Esophagus muscularis mucosa (tissue), 4 donors: ENCODE results near the gene TMEM263. TPM values are rescaled to one million over a fixed set of nuclear protein-coding genes. Genes with fewer than 3 reads are reported as not detected.
"Not testable (repeated sequence)": the region's sequence is repeated elsewhere in the genome, so short reads cannot be mapped to it uniquely, and the experiment has no call there.

Experiments
- DNase-seq: peaks from one replicate; pipeline ENCODE4 v3.0.0-alpha.2; 2017; ENCODE audit errors: extremely low spot score
- H3K27ac ChIP-seq, 4 donors: fragments of 200-600 bp; sonication (generic); replicated peaks in 1 of 4; 1 replicate in 3 of 4; 2 replicates in 1 of 4; pipeline ENCODE4 v1.5.1; 2016 to 2019; ENCODE audit warnings: mild to moderate bottlenecking in 1 of 4
- H3K27me3 ChIP-seq, 4 donors: fragments of 200-600 bp; sonication (generic); one replicate each; pipeline versions ENCODE4 v1.5.1 to v1.6.0; 2016 to 2019
- H3K36me3 ChIP-seq, 4 donors: fragments of 200-600 bp; sonication (generic); one replicate each; pipeline ENCODE4 v1.5.1; 2016 to 2019
- H3K4me1 ChIP-seq, 4 donors: fragments of 200-600 bp; sonication (generic); one replicate each; pipeline ENCODE4 v1.5.1; 2016 to 2019
- H3K4me3 ChIP-seq, 4 donors: fragments of 200-600 bp; sonication (generic); 1 replicate in 2 of 4; 2 replicates in 2 of 4; pipeline ENCODE4 v1.5.1; 2016 to 2019; ENCODE audit warnings: mild to moderate bottlenecking in 4 of 4, moderate library complexity in 1 of 4
- H3K9me3 ChIP-seq, 4 donors: fragments of 200-600 bp; sonication (generic); 1 replicate in 3 of 4; 2 replicates in 1 of 4; pipeline ENCODE4 v1.5.1; 2016 to 2019
- EP300 ChIP-seq: sonication (generic); formaldehyde crosslinking; IDR thresholded peaks from one replicate; pipeline ENCODE4 v1.6.1; 2017; ENCODE audit warnings: antibody characterized with exemption
- POLR2A ChIP-seq: fragments of 450-650 bp; IDR thresholded peaks from one replicate; pipeline ENCODE4 v1.6.1; 2017; ENCODE audit warnings: antibody characterized with exemption, moderate library complexity, mild to moderate bottlenecking, low read depth
- POLR2AphosphoS5 ChIP-seq, 2 donors: sonication (generic); formaldehyde crosslinking; IDR thresholded peaks; one replicate each; pipeline ENCODE4 v1.6.1; 2017; ENCODE audit warnings: antibody characterized with exemption in 2 of 2
- WGBS: methylation state at CpG from one replicate; pipeline ENCODE4 v1.1.5; 2018; 5-methylcytosine and 5-hydroxymethylcytosine counted together
- intact Hi-C: fragments of 100-400 bp; cut with DNase I; formaldehyde crosslinking; loops from one replicate; pipeline ENCODE4 v1.15.1; 2023
- total RNA-seq, 4 donors: library from RNA; depleted of rRNA; stranded (reverse); fragments of >200 nt; gene quantifications; one replicate each; pipeline versions ENCODE4 v1.1.0 to v1.2.1, GENCODE V29; 2016
- TF ChIP-seq, protein P1 (sequence below), 3 experiments: fragments of 200-600 bp in 2 of 3; fragments of 450-650 bp in 1 of 3; sonication (generic) in 2 of 3; IDR thresholded peaks; one replicate each; pipeline ENCODE4 v1.5.1; 2017 to 2019; ENCODE audit warnings: antibody characterized with exemption in 3 of 3, mild to moderate bottlenecking in 2 of 3, moderate library complexity in 1 of 3

Gene TMEM263
- total RNA-seq, 4 donors from 2014 or later: 31.1 to 39.9 (median 34.5) TPM

DNA sequence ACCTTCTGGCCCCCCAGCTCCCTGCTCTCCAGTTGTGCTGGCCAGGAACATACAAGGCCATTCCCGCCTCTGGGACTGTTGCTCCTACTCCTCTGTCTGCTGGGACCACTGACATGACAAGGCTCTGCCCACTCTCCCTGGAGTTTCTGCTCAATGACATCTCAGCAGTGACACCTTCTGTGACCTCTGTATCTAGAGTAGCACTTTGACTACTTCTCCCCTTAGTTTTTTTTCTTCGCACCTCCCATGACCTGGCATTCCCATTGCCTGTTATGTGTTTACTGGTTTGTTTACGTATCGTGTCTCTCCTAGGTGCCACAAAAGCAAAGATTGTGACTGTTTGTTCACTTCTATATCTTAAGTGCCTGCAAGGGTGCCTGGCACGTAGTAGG lies 40.1 kb upstream of the TMEM263 start:
- H3K4me3 ChIP-seq: no peak overlapping the region
- no peak for TF ChIP-seq EP300
- no peak for TF ChIP-seq POLR2AphosphoS5 (IDR thresholded peaks at IDR 0.05)
- TF ChIP-seq, protein P1, sequence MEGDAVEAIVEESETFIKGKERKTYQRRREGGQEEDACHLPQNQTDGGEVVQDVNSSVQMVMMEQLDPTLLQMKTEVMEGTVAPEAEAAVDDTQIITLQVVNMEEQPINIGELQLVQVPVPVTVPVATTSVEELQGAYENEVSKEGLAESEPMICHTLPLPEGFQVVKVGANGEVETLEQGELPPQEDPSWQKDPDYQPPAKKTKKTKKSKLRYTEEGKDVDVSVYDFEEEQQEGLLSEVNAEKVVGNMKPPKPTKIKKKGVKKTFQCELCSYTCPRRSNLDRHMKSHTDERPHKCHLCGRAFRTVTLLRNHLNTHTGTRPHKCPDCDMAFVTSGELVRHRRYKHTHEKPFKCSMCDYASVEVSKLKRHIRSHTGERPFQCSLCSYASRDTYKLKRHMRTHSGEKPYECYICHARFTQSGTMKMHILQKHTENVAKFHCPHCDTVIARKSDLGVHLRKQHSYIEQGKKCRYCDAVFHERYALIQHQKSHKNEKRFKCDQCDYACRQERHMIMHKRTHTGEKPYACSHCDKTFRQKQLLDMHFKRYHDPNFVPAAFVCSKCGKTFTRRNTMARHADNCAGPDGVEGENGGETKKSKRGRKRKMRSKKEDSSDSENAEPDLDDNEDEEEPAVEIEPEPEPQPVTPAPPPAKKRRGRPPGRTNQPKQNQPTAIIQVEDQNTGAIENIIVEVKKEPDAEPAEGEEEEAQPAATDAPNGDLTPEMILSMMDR (IDR thresholded peaks at IDR 0.05): no peak
- no peak for TF ChIP-seq POLR2A
- no peaks in the 10 kb centered on the region for H3K9me3 ChIP-seq
- H3K27ac ChIP-seq: no peak overlapping the region
- no peak for DNase-seq
- H3K4me1 ChIP-seq: no peaks in the 10 kb centered on the region
- no peaks in the 10 kb centered on the region for H3K36me3 ChIP-seq
- H3K27me3 ChIP-seq: peaks cover 0 to 9% (median 0%) of the 10 kb centered on the region in 4 donors
- WGBS: 77% methylated on average over 5 of the region's 5 CpGs
- intact Hi-C loops: no loop called here

DNA sequence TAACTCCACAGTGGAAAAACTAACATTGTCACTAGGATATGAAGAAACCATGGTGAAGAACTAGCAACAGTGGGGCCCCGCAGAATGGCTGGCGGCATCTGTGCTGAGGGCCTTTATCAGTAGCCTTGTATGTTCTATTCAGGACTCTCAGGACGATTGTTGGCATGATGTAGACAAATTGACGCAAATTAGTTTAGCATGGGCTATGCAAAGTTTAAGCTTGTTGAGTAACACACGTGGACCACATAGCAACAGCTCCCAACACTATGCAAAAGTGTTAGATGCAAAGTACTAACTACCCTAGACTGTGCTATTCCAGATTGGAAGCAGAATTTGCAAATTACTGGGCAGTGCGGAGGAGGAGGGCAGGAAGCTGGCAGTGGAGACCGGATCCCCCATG lies 38.2 kb upstream of the TMEM263 start:
- no peak overlapping the region for H3K27ac ChIP-seq
- WGBS: 77% methylated on average over 7 of the region's 7 CpGs
- H3K27me3 ChIP-seq: peaks cover 0 to 1% (median 0%) of the 10 kb centered on the region in 4 donors
- DNase-seq: no peak
- intact Hi-C loops: no loop called here
- no peak overlapping the region for H3K4me3 ChIP-seq
- no peaks in the 10 kb centered on the region for H3K4me1 ChIP-seq
- H3K36me3 ChIP-seq: no peaks in the 10 kb centered on the region
- TF ChIP-seq EP300 (no peak), POLR2A (no peak), POLR2AphosphoS5 (IDR thresholded peaks at IDR 0.05) (no peak)
- TF ChIP-seq, protein P1 (IDR thresholded peaks at IDR 0.05): no peak
- no peaks in the 10 kb centered on the region for H3K9me3 ChIP-seq

DNA sequence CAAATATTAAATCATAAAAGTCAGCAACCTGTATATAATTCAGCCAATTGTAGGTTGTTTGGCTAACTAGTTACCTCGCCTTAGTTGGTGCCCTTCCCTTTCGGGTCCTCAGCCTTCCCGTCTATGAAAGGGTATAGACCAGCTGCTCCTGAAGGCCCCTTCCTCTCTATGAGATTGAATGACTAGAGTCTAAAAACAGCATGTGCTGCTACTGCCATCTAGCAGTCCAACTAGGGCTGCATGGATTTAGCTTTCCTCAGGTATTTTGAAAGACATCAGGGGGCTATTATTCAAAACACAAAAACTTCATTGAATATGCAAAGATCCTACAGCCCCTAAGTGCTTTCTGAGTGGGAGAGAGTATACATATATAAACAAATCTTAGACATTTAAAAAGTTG lies 37.0 kb upstream of the TMEM263 start:
- TF ChIP-seq, protein P1 (IDR thresholded peaks at IDR 0.05): no peak
- TF ChIP-seq POLR2A (no peak), EP300 (no peak), POLR2AphosphoS5 (IDR thresholded peaks at IDR 0.05) (no peak)
- H3K4me1 ChIP-seq: no peaks in the 10 kb centered on the region

DNA sequence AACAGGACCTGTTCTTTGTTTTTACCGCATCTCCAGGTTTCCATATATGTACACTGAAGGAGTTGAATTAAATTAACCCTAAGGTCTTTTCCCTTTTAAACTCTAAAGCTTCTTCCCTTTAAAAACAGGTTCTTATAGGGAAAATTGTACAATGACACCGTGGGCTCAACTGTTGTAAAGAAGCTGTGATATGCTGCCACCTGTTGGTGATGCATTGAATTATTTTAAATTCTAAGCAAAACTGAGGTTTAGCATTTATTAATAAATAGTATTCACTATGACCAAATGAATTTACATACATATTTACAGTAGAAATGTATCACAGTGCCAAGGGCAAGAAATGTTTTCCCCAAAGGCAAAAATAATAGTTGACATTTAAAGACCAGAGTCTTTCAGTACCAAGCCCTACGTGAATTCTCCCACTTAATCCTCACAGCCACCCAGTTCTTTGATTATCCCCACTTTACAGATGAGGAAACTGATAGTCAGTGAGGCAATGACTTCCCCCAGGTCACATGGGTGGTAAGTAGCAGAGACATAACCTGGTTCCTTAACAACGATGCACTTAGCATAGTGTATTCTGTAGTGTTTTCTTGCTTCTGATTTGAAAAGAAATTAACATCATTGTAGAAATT lies 35.7 kb upstream of the TMEM263 start:
- no peaks in the 10 kb centered on the region for H3K4me1 ChIP-seq
- no peak overlapping the region for H3K4me3 ChIP-seq
- WGBS: 44% methylated on average over 4 of the region's 4 CpGs
- no peak overlapping the region for H3K27ac ChIP-seq
- H3K36me3 ChIP-seq: no peaks in the 10 kb centered on the region
- intact Hi-C loops: loop anchor here (1.0 kb wide), 1 partner anchor 534 kb away; no protein-coding TSS in a partner anchor
- no peak for DNase-seq
- no peaks in the 10 kb centered on the region for H3K9me3 ChIP-seq
- no peaks in the 10 kb centered on the region for H3K27me3 ChIP-seq
- TF ChIP-seq POLR2A (no peak), EP300 (no peak), POLR2AphosphoS5 (IDR thresholded peaks at IDR 0.05) (no peak)
- TF ChIP-seq, protein P1 (IDR thresholded peaks at IDR 0.05): peak; percentile 74 to 83 (median 79)

More for the DNA sequence above, 37.0 kb upstream of the TMEM263 start:
- intact Hi-C loops: loop anchor here (1.0 kb wide), 1 partner anchor 532 kb away; no protein-coding TSS in a partner anchor
- DNase-seq: no peak
- H3K36me3 ChIP-seq: no peaks in the 10 kb centered on the region
- H3K27ac ChIP-seq: no peak overlapping the region
- WGBS: 19% methylated on average over 3 of the region's 3 CpGs
- H3K27me3 ChIP-seq: no peaks in the 10 kb centered on the region
- no peak overlapping the region for H3K4me3 ChIP-seq
- no peaks in the 10 kb centered on the region for H3K9me3 ChIP-seq

DNA sequence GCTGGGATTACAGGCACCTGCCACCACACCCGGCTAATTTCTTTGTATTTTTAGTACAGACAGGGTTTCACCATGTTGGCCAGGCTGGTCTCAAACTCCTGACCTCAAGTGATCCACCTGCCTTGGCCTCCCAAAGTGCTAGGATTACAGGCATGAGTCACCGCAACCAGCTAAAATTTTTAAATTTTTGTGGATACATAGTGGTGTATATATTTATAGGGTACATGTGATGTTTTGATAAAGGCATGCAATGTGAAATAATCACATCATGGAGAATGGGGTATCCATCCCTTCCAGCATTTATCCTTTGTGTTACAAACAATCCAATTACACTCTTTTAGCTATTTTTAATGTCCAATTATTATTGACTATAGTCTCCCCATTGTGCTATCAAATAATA lies 33.7 kb upstream of the TMEM263 start:
- WGBS: 92% methylated on average over 2 of the region's 2 CpGs
- H3K4me1 ChIP-seq, H3K36me3 ChIP-seq, H3K27me3 ChIP-seq, DNase-seq, intact Hi-C loops, H3K27ac ChIP-seq, H3K4me3 ChIP-seq, H3K9me3 ChIP-seq: not testable (repeated sequence)

DNA sequence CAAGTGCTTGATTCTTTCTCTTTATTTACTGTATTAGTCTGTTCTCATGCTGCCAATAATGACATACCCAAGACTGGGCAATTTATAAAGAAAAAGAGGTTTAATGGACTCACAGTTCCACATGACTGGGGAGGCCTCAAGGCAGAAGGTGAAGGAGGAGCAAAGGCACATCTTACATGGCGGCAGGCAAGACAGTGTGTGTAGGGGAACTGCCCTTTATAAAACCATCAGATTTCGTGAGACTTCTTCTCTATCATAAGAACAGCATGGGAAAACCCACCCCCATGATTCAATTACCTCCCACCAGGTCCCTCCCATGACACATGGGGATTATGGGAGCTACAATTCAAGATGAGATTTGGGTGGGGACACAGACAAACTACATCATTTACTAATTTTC lies 32.1 kb upstream of the TMEM263 start:
- H3K9me3 ChIP-seq, H3K36me3 ChIP-seq, H3K27ac ChIP-seq, intact Hi-C loops, H3K4me1 ChIP-seq, H3K4me3 ChIP-seq, H3K27me3 ChIP-seq: not testable (repeated sequence)
- peak; percentile 45 for DNase-seq
- WGBS: 86% methylated on average over 2 of the region's 2 CpGs
